Measurements from ENCODE around the gene GPR157.

Gene GPR157

DNA sequence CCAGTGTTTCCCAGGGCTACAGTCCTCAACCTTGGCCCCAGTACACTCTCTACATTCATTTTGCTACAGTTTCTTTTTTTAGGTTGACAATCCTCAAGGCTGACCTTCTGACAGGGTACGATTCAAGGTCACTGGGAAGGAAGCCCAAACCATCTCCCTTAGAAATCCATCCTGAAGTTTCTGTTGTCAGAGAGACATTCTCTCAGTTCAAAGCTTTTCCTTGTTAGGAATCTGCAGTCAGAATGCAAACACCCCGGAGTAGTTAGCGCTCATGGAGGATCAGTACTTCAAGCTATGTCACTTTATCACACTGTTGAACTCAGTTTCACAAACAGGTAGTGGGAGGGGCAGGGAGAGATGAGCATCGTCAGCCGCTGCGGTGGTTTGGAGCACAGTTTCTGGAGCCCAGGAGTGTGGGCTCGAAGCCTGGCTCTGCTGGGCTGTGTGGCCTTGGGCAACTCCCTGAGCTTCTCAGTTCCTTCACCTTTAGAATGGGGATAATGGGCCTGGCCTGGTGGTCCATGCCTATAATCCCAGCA lies 63.6 kb downstream of the GPR157 start:
- DNase-seq (ENCODE audit: low spot score): no peak
- in situ Hi-C loops (cut with MboI; ENCODE audit: low pct_unique_long_range_greater_than_20kb, low sequenced_read_pairs, unreplicated experiment): no loop called here
- TF ChIP-seq, protein P1, sequence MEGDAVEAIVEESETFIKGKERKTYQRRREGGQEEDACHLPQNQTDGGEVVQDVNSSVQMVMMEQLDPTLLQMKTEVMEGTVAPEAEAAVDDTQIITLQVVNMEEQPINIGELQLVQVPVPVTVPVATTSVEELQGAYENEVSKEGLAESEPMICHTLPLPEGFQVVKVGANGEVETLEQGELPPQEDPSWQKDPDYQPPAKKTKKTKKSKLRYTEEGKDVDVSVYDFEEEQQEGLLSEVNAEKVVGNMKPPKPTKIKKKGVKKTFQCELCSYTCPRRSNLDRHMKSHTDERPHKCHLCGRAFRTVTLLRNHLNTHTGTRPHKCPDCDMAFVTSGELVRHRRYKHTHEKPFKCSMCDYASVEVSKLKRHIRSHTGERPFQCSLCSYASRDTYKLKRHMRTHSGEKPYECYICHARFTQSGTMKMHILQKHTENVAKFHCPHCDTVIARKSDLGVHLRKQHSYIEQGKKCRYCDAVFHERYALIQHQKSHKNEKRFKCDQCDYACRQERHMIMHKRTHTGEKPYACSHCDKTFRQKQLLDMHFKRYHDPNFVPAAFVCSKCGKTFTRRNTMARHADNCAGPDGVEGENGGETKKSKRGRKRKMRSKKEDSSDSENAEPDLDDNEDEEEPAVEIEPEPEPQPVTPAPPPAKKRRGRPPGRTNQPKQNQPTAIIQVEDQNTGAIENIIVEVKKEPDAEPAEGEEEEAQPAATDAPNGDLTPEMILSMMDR (IDR thresholded peaks at IDR 0.05; ENCODE audit: extremely low read depth, insufficient read depth, missing control alignments): no peak

DNA sequence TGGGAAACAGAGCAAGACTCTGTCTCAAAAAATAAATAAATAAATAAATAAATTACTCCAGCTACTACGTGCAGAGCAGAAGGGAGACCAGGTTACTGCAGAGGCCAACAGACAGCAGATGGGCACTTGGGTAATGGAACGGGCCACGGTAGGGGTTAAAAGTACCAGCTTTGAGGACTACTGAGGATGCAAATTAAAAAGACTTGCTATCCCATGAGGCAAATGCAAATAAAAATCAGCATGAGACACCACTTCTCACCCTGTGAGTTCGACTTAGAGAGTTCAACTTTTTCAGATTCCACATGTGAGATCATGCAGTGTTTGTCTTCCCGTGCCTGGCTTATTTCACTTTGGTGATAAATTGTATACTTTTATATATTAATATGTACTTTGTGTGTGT lies 66.1 kb downstream of the GPR157 start:
- TF ChIP-seq, protein P1 (IDR thresholded peaks at IDR 0.05; ENCODE audit: extremely low read depth, insufficient read depth, missing control alignments): no peak
- in situ Hi-C loops (cut with MboI; ENCODE audit: low pct_unique_long_range_greater_than_20kb, low sequenced_read_pairs, unreplicated experiment): no loop called here
- DNase-seq (ENCODE audit: low spot score): no peak

DNA sequence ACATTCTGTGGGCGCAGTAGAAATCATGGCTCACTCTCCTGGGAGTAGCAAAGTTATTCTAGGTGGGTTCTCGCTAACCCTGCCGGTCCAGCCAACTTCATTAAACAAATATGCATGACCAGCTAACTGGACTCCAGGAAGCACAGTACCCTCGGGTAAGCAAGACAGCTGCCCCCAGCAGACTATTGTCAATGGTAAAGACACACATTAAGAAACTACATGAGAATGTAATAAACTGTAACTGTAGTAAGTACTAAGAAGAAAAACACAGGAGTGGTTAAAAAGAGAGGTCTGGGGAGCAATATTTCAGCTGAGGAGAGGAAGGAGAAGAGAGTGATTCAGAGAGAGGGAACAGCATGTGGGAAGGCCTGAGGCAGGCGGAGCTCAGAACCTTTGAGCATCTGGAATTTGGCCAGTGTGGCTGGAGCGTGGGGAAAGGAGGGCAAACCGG lies 66.9 kb downstream of the GPR157 start:
- in situ Hi-C loops (cut with MboI; ENCODE audit: low pct_unique_long_range_greater_than_20kb, low sequenced_read_pairs, unreplicated experiment): no loop called here
- no peak for DNase-seq (ENCODE audit: low spot score)
- TF ChIP-seq, protein P1 (IDR thresholded peaks at IDR 0.05; ENCODE audit: extremely low read depth, insufficient read depth, missing control alignments): no peak

DNA sequence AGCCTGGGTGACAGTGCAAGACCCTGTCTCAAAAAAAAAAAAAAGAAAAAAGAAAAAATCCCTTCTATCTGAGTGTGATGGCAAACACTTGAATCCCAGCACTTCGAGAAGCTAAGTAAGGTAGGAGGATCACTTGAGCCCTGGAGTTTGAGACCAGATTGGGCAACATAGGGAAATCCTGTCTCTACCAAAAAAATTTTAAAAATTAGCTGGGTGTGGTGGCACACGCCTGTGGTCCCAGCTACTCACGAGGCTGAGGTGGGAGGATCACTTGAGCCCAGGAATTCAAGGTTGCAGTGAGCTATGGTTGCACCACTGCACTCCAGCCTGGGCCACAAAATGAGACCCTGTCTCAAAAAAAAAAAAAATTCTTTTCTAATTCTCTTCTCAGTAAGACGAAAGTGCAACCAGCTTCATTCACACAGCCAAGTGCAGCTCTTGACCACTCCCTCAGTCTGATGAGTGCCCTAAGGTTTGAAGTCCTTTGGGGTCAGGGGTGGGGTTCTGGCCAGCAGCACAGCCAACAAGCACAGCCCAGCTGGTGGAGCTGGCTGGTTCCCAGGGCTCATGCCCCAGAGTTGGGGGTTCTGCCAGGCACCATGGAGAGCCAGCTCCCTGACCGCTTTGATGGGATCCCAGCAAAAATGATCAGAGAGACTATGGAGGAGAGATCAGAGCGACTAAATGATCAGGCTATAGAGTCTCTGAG lies 67.5 kb downstream of the GPR157 start:
- in situ Hi-C loops (cut with MboI; ENCODE audit: low pct_unique_long_range_greater_than_20kb, low sequenced_read_pairs, unreplicated experiment): no loop called here
- TF ChIP-seq, protein P1 (IDR thresholded peaks at IDR 0.05; ENCODE audit: extremely low read depth, insufficient read depth, missing control alignments): no peak
- no peak for DNase-seq (ENCODE audit: low spot score)

- TF ChIP-seq, protein P1 (IDR thresholded peaks at IDR 0.05; ENCODE audit: extremely low read depth, insufficient read depth, missing control alignments): no peak
- in situ Hi-C loops (cut with MboI; ENCODE audit: low pct_unique_long_range_greater_than_20kb, low sequenced_read_pairs, unreplicated experiment): no loop called here
- DNase-seq (ENCODE audit: low spot score): no peak
Observed at GRCh38 chr1:9059891-9060744, 68.8 kb downstream of the GPR157 start.

DNA sequence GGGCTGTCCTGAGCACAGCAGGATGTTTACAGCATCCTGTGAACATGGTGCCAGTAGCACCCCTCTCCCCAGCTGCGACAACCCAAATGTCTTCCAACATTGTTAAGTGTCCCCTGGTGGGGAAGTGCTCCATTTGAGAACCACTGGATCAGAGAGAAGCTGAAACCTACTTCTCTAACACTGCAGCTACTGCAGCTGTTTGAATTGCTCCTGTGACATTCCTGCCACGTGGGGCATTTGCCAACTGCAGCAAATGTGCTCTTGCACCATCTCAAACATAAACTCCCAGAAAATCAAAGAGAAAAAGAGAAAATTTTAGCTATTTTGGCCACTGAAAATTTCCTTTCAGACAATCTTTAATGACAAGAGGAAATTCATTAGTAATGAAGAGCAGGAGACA lies 70.4 kb downstream of the GPR157 start:
- TF ChIP-seq, protein P1 (IDR thresholded peaks at IDR 0.05; ENCODE audit: extremely low read depth, insufficient read depth, missing control alignments): no peak
- in situ Hi-C loops (cut with MboI; ENCODE audit: low pct_unique_long_range_greater_than_20kb, low sequenced_read_pairs, unreplicated experiment): no loop called here
- DNase-seq (ENCODE audit: low spot score): no peak
